NT2/D1 (cell line): ENCODE data around the gene ARMH1.
"Not testable (repeated sequence)": the region's sequence is repeated elsewhere in the genome, so short reads cannot be mapped to it uniquely, and the experiment has no call there.

Source experiments
- DNase-seq: peaks from one replicate; pipeline ENCODE4 v3.0.0-alpha.2; 2011; ENCODE audit warnings: low read depth, low spot score
- H3K27me3 ChIP-seq: 2 replicates; pipeline ENCODE4 v1.6.0; 2011; ENCODE audit warnings: mild to moderate bottlenecking; ENCODE audit not compliant: insufficient read length, insufficient read depth
- H3K36me3 ChIP-seq: 2 replicates; pipeline ENCODE4 v1.6.1; 2011; ENCODE audit warnings: mild to moderate bottlenecking, low read length, mixed read lengths; ENCODE audit not compliant: insufficient read depth, insufficient read length
- H3K4me1 ChIP-seq: 2 replicates; pipeline ENCODE4 v1.5.1; 2011; ENCODE audit not compliant: insufficient read depth, insufficient read length
- H3K4me3 ChIP-seq: 2 replicates; pipeline ENCODE4 v1.5.1; 2011; ENCODE audit warnings: low read depth; ENCODE audit not compliant: insufficient read length
- H3K9ac ChIP-seq: 2 replicates; pipeline ENCODE4 v1.6.0; 2011; ENCODE audit warnings: low read depth; ENCODE audit not compliant: insufficient read length
- H3K9me3 ChIP-seq: 2 replicates; pipeline ENCODE4 v1.5.1; 2011; ENCODE audit warnings: mild to moderate bottlenecking, low read length; ENCODE audit not compliant: insufficient read depth
- SUZ12 ChIP-seq: IDR thresholded peaks from 2 replicates; pipeline ENCODE4 v1.6.1; 2011; ENCODE audit not compliant: insufficient read length, insufficient read depth; ENCODE audit errors: extremely low read depth
- YY1 ChIP-seq: IDR thresholded peaks from 2 replicates; pipeline ENCODE4 v1.6.1; 2011; ENCODE audit not compliant: insufficient read length, insufficient read depth
- ZNF274 ChIP-seq: IDR thresholded peaks from 2 replicates; pipeline ENCODE4 v1.6.1; 2011; ENCODE audit warnings: mild to moderate bottlenecking, low read depth, low read length

ARMH1 gene

GRCh38 chr1:44747878-44748277 is 73.4 kb downstream of the ARMH1 start:
- no peaks in the 10 kb centered on the region for H3K27me3 ChIP-seq
- peaks cover 2% of the 10 kb centered on the region for H3K4me1 ChIP-seq
- TF ChIP-seq SUZ12 (no peak), YY1 (no peak), ZNF274 (no peak)
- DNase-seq = no peak
- H3K4me3 ChIP-seq = no peak overlapping the region
- H3K9me3 ChIP-seq = no peaks in the 10 kb centered on the region
- no peak overlapping the region for H3K9ac ChIP-seq
- H3K36me3 ChIP-seq = peaks cover 74% of the 10 kb centered on the region

DNA sequence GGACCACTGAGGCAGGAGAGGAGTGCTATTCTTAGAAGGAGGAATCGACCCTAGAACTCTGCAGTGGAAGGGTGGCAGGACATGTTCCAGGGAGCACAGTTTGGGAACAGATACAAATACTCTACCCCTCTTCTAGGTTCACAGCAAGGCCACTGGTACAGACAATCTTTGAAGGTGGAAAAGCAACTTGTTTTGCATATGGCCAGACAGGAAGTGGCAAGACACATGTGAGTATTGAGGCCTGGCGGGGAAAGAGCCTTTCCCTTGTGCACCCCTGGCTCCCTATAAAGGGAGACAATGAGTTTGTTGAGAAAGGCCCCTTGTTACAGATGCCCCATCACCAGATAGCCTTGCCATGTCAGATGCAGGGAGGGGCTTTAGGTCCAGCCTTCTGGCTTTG is 82.9 kb downstream of the ARMH1 start:
- no peaks in the 10 kb centered on the region for H3K27me3 ChIP-seq
- no peaks in the 10 kb centered on the region for H3K9me3 ChIP-seq
- no peak overlapping the region for H3K4me3 ChIP-seq
- DNase-seq = no peak
- no peaks in the 10 kb centered on the region for H3K4me1 ChIP-seq
- H3K9ac ChIP-seq = no peak overlapping the region
- TF ChIP-seq SUZ12 (no peak), ZNF274 (no peak), YY1 (no peak)
- peaks cover 90% of the 10 kb centered on the region for H3K36me3 ChIP-seq

DNA sequence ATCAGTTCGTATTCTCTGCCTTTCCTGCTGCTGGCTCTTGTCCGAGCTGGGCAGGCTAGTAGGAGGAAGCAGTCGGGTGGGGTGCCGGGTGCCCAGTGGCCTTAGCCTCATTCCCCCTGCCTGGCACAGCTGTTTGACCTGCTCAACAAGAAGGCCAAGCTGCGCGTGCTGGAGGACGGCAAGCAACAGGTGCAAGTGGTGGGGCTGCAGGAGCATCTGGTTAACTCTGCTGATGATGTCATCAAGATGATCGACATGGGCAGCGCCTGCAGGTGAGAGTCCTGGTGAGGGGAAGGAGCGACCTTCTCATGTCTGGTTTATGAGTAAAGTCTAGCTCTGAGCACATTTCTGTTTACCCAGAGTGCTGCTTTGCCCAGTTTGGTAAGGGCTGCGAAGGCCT is 84.6 kb downstream of the ARMH1 start:
- DNase-seq = no peak
- H3K9me3 ChIP-seq = no peaks in the 10 kb centered on the region
- peaks cover 90% of the 10 kb centered on the region for H3K36me3 ChIP-seq
- TF ChIP-seq SUZ12 (no peak), YY1 (no peak), ZNF274 (no peak)
- no peak overlapping the region for H3K4me3 ChIP-seq
- H3K27me3 ChIP-seq = no peaks in the 10 kb centered on the region
- H3K9ac ChIP-seq = no peak overlapping the region
- H3K4me1 ChIP-seq = no peaks in the 10 kb centered on the region

- H3K36me3 ChIP-seq = peaks cover 89% of the 10 kb centered on the region
- no peak overlapping the region for H3K4me3 ChIP-seq
- TF ChIP-seq SUZ12 = no peak
- no peak for TF ChIP-seq YY1
- no peak for TF ChIP-seq ZNF274
- H3K9me3 ChIP-seq = no peaks in the 10 kb centered on the region
- no peak for DNase-seq
- H3K9ac ChIP-seq = no peak overlapping the region
- H3K27me3 ChIP-seq = no peaks in the 10 kb centered on the region
- H3K4me1 ChIP-seq = no peaks in the 10 kb centered on the region
Observed at GRCh38 chr1:44760876-44761275, 86.4 kb downstream of the ARMH1 start.

DNA sequence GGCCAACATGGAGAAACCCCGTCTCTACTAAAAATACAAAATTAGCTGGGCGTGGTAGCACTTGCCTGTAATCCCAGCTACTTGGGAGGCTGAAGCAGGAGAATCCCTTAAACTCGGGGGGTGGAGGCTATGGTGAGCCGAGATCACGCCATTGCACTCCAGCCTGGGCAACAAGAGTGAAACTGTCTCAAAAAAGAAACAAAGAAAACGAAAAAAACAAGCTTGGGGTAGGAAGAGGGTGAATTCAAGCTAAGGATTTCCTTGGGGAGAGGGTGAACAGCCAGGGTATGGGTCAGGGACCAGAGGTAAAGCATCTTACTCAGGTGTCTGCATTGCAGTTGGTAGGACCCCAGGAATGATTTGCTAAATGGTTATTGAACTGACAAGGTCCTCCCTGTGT is 91.9 kb downstream of the ARMH1 start:
- peaks cover 72% of the 10 kb centered on the region for H3K36me3 ChIP-seq
- H3K4me1 ChIP-seq, H3K27me3 ChIP-seq, H3K4me3 ChIP-seq, H3K9ac ChIP-seq, H3K9me3 ChIP-seq, DNase-seq: not testable (repeated sequence)
